Measurements from ENCODE around the gene C17orf50.

The C17orf50 gene

DNA sequence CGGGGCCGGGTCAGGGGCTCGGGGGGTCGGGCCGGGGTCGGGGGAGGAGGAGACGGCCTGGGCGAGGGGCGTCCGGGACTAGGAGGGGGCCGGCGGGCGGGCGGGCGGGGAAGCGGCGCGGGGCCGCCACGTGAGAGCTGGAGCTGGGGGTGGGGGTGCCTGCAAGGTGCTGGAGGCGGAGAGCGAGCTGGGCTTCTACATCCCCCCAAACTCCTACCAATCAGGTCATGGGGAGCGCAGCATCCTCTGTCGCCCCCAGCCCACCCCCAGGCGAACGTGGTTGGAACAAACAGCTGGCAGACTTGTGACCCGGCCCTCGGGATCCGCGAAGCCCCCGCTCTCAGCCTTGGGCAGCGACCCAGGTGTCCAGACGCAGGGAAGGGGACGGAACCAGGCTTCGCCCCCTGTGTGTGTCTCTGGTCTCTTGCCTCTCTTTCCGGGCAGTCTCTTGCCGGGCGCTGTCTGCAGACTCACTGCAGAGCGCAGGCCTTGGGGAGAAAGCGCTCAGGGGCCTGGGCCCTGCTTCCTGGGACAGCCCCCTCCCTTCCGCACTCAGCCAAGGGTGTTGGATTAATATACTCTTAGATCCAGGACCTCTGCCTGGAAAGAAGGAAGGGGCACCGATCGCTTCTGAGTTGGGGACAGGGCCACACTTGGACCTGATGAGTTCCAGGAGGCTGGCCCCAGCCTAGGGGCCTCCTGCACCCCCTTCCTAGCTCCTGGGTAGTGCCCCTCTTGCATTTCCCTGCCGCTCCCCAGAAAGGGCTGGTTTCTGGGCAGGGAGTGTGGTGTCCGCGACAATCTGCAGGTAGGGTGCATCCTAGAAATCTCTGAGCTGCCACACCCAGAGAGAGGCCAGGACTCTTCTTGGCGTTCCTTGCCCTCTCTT is 28.5 kb upstream of the C17orf50 start:
- Histone ChIP-seq H2AFZ (ENCODE audit: low read depth, low read length, severe bottlenecking) (no peak overlapping the region), H3K9ac (ENCODE audit: low read length) (peak overlapping the region; percentile 44; the same call in 1 of the 2 replicates), H3K27ac (ENCODE audit: low read depth, low read length) (no peak overlapping the region), H3K79me2 (ENCODE audit: insufficient read depth, low read length) (no peaks in the 10 kb centered on the region), H3K4me3 (ENCODE audit: insufficient read depth, low read length, poor library complexity, severe bottlenecking) (peak overlapping the region; percentile 54), H3K9me2 (replicated peaks; ENCODE audit: insufficient read depth, low read length) (no peaks in the 10 kb centered on the region), H3K36me3 (ENCODE audit: low read length) (no peaks in the 10 kb centered on the region), H3F3A (ENCODE audit: insufficient read depth) (no peaks in the 10 kb centered on the region), H4K20me1 (ENCODE audit: low read depth, low read length) (no peaks in the 10 kb centered on the region), H3K4me2 (ENCODE audit: low read depth, low read length, poor library complexity, severe bottlenecking) (peak overlapping the region; percentile 44), H3K27me3 (ENCODE audit: low read length) (no peaks in the 10 kb centered on the region), H3K9me3 (ENCODE audit: insufficient read depth, low read length) (no peaks in the 10 kb centered on the region)
- TF ChIP-seq, protein P1, sequence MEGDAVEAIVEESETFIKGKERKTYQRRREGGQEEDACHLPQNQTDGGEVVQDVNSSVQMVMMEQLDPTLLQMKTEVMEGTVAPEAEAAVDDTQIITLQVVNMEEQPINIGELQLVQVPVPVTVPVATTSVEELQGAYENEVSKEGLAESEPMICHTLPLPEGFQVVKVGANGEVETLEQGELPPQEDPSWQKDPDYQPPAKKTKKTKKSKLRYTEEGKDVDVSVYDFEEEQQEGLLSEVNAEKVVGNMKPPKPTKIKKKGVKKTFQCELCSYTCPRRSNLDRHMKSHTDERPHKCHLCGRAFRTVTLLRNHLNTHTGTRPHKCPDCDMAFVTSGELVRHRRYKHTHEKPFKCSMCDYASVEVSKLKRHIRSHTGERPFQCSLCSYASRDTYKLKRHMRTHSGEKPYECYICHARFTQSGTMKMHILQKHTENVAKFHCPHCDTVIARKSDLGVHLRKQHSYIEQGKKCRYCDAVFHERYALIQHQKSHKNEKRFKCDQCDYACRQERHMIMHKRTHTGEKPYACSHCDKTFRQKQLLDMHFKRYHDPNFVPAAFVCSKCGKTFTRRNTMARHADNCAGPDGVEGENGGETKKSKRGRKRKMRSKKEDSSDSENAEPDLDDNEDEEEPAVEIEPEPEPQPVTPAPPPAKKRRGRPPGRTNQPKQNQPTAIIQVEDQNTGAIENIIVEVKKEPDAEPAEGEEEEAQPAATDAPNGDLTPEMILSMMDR (IDR thresholded peaks at IDR 0.05; ENCODE audit: insufficient read depth, low read length, poor library complexity, severe bottlenecking): no peak
- no peak for TF ChIP-seq EZH2phosphoT487 (conservative IDR thresholded peaks at IDR 0.05; ENCODE audit: low read length)

DNA sequence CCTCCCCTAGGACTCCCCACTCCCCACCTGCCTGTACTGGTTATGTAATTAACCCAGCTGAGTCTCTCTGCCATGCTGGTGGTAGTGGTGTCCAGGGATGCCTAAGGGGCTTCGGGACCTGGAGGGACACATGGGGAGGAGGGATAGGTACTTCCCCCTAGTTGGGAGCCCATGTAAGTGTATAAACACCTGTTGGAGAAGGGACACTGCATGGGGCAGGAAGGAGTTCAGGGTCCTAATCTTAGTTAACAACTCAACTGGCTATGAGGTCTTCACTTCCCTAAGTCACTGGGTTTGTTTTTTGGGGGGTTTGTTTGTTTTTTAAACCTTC is 27.9 kb upstream of the C17orf50 start:
- Histone ChIP-seq H3K79me2 (ENCODE audit: insufficient read depth, low read length) (no peaks in the 10 kb centered on the region), H4K20me1 (ENCODE audit: low read depth, low read length) (no peaks in the 10 kb centered on the region), H3F3A (ENCODE audit: insufficient read depth) (no peaks in the 10 kb centered on the region), H3K9ac (ENCODE audit: low read length) (no peak overlapping the region), H3K27ac (ENCODE audit: low read depth, low read length) (no peak overlapping the region), H3K27me3 (ENCODE audit: low read length) (no peaks in the 10 kb centered on the region), H3K9me3 (ENCODE audit: insufficient read depth, low read length) (no peaks in the 10 kb centered on the region), H3K4me3 (ENCODE audit: insufficient read depth, low read length, poor library complexity, severe bottlenecking) (no peak overlapping the region), H3K4me2 (ENCODE audit: low read depth, low read length, poor library complexity, severe bottlenecking) (no peak overlapping the region), H3K9me2 (replicated peaks; ENCODE audit: insufficient read depth, low read length) (no peaks in the 10 kb centered on the region), H3K36me3 (ENCODE audit: low read length) (no peaks in the 10 kb centered on the region), H2AFZ (ENCODE audit: low read depth, low read length, severe bottlenecking) (no peak overlapping the region)
- TF ChIP-seq EZH2phosphoT487 (conservative IDR thresholded peaks at IDR 0.05; ENCODE audit: low read length): no peak
- TF ChIP-seq, protein P1 (IDR thresholded peaks at IDR 0.05; ENCODE audit: insufficient read depth, low read length, poor library complexity, severe bottlenecking): no peak

DNA sequence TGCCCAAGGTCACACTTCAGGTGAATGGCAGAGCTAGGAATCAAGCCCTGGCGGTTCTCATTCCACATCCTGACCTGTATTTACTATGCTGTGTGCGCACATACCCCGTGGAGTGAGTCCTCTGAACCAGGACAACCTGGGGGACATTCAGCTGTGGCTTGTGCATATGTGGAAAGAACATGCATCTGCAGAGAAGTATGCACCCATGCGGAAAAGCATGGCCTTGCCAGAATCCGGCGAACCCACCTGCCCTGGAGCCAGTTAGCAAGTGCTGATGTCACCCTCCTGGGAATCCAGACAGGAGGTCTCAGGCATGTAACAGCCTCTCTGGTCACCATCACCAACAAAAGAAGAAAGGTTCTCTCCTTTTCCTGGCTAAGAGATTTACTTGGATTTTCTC is 27.3 kb upstream of the C17orf50 start:
- TF ChIP-seq, protein P1 (IDR thresholded peaks at IDR 0.05; ENCODE audit: insufficient read depth, low read length, poor library complexity, severe bottlenecking): no peak
- TF ChIP-seq EZH2phosphoT487 (conservative IDR thresholded peaks at IDR 0.05; ENCODE audit: low read length): no peak
- Histone ChIP-seq H3K79me2 (ENCODE audit: insufficient read depth, low read length) (no peaks in the 10 kb centered on the region), H3K27ac (ENCODE audit: low read depth, low read length) (no peak overlapping the region), H3K36me3 (ENCODE audit: low read length) (no peaks in the 10 kb centered on the region), H3K9me3 (ENCODE audit: insufficient read depth, low read length) (no peaks in the 10 kb centered on the region), H2AFZ (ENCODE audit: low read depth, low read length, severe bottlenecking) (no peak overlapping the region), H3K4me3 (ENCODE audit: insufficient read depth, low read length, poor library complexity, severe bottlenecking) (no peak overlapping the region), H3F3A (ENCODE audit: insufficient read depth) (no peaks in the 10 kb centered on the region), H3K27me3 (ENCODE audit: low read length) (no peaks in the 10 kb centered on the region), H3K4me2 (ENCODE audit: low read depth, low read length, poor library complexity, severe bottlenecking) (no peak overlapping the region), H3K9me2 (replicated peaks; ENCODE audit: insufficient read depth, low read length) (no peaks in the 10 kb centered on the region), H3K9ac (ENCODE audit: low read length) (no peak overlapping the region), H4K20me1 (ENCODE audit: low read depth, low read length) (no peaks in the 10 kb centered on the region)
